ENCODE measurements around the gene ITGA3. TPM values are rescaled to one million over a fixed set of nuclear protein-coding genes. Genes with fewer than 3 reads are reported as not detected.

ITGA3 gene
- total RNA-seq, 2 donors from 2014 or later, result 16.6 to 21.7 TPM

DNA sequence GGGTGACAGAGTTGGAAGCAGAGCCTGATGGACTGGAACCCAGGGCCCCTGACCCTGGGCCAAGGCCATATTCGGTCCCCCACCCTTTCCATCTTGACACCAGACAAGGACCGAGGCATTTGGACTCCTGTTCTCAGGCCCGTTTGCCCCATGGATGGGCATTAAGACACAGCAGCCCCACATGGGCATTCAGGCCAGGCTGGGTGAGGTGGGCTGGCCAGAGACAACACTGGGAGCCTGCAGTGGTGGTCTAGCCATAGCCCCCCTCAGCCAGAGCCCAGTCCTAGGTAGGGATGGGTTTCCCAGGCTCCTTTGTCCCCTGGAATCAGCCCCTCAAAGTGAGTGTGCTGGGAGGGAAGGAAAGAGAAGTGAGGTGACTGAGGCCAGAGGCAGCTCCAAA lies 40.8 kb downstream of the ITGA3 start:
- TF ChIP-seq, protein P1, sequence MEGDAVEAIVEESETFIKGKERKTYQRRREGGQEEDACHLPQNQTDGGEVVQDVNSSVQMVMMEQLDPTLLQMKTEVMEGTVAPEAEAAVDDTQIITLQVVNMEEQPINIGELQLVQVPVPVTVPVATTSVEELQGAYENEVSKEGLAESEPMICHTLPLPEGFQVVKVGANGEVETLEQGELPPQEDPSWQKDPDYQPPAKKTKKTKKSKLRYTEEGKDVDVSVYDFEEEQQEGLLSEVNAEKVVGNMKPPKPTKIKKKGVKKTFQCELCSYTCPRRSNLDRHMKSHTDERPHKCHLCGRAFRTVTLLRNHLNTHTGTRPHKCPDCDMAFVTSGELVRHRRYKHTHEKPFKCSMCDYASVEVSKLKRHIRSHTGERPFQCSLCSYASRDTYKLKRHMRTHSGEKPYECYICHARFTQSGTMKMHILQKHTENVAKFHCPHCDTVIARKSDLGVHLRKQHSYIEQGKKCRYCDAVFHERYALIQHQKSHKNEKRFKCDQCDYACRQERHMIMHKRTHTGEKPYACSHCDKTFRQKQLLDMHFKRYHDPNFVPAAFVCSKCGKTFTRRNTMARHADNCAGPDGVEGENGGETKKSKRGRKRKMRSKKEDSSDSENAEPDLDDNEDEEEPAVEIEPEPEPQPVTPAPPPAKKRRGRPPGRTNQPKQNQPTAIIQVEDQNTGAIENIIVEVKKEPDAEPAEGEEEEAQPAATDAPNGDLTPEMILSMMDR (conservative IDR thresholded peaks at IDR 0.05), result no peak
- Histone ChIP-seq H3K9me3 (ENCODE audit: control insufficient read depth, low read length) (no peaks in the 10 kb centered on the region), H3K36me3 (ENCODE audit: control insufficient read depth, insufficient read depth, low read length) (peaks cover 8% of the 10 kb centered on the region), H3K27ac (ENCODE audit: low read depth, low read length) (no peak overlapping the region), H3K27me3 (ENCODE audit: control insufficient read depth, insufficient read depth, low read length, poor library complexity, severe bottlenecking) (no peaks in the 10 kb centered on the region), H3K4me1 (ENCODE audit: control insufficient read depth, insufficient read depth, low read length) (peaks cover 2% of the 10 kb centered on the region), H3K4me3 (ENCODE audit: low read length) (no peak overlapping the region), H3K9ac (ENCODE audit: extremely low read depth, low read length, poor library complexity, severe bottlenecking) (no peak overlapping the region)
- no peak overlapping the region for H3K4me3 Mint-ChIP-seq
- peaks cover 11% of the 10 kb centered on the region for H3K36me3 Mint-ChIP-seq (ENCODE audit: low read depth)
- no peak overlapping the region for H3K27ac Mint-ChIP-seq
- peaks cover 8% of the 10 kb centered on the region for H3K27me3 Mint-ChIP-seq (ENCODE audit: insufficient read depth)
- H3K4me1 Mint-ChIP-seq, result peaks cover 32% of the 10 kb centered on the region
- DNase-seq, result no peak
- H3K9me3 Mint-ChIP-seq, result no peaks in the 10 kb centered on the region
- 78 to 95% methylated on average over 1 to 3 of the region's 3 CpGs for WGBS, 2 experiments (ENCODE audit: insufficient coverage in 1 of 2, insufficient read length in 1 of 2)

- 50 to 74% methylated on average over 2 to 7 of the region's 7 CpGs for WGBS, 2 experiments (ENCODE audit: insufficient coverage in 1 of 2, insufficient read length in 1 of 2)
Measured at GRCh38 chr17:50097455-50097854, 41.5 kb downstream of the ITGA3 start.

DNA sequence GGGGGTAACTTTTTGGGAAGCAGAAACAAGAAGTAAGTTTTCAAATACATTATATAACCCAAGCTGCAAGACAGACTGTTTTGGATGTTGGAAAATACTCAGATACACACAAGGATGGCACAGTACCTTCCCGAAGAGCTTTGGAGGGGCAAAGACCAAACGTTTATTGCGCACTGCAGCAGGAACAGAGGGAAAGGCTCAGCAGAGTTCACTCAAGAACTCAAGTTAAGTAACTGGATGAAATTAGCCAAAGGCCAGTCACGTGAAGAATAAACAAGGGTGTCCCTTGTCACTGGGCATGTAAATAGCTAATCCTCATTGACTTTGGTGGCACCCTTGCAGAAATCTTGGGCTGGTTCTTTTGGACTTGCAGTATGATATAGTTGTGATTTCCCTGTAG lies 42.0 kb downstream of the ITGA3 start:
- H3K27ac Mint-ChIP-seq, result no peak overlapping the region
- H3K36me3 Mint-ChIP-seq (ENCODE audit: low read depth), result peaks cover 11% of the 10 kb centered on the region
- Histone ChIP-seq H3K27ac (ENCODE audit: low read depth, low read length) (no peak overlapping the region), H3K4me3 (ENCODE audit: low read length) (no peak overlapping the region), H3K36me3 (ENCODE audit: control insufficient read depth, insufficient read depth, low read length) (peaks cover 8% of the 10 kb centered on the region), H3K9ac (ENCODE audit: extremely low read depth, low read length, poor library complexity, severe bottlenecking) (no peak overlapping the region), H3K9me3 (ENCODE audit: control insufficient read depth, low read length) (no peaks in the 10 kb centered on the region), H3K27me3 (ENCODE audit: control insufficient read depth, insufficient read depth, low read length, poor library complexity, severe bottlenecking) (no peaks in the 10 kb centered on the region), H3K4me1 (ENCODE audit: control insufficient read depth, insufficient read depth, low read length) (peaks cover 7% of the 10 kb centered on the region)
- no peak for DNase-seq
- 92 to 96% methylated on average over 4 of the region's 4 CpGs for WGBS, 2 experiments (ENCODE audit: insufficient coverage in 1 of 2, insufficient read length in 1 of 2)
- no peaks in the 10 kb centered on the region for H3K9me3 Mint-ChIP-seq
- no peak overlapping the region for H3K4me3 Mint-ChIP-seq
- TF ChIP-seq, protein P1 (conservative IDR thresholded peaks at IDR 0.05), result no peak
- H3K27me3 Mint-ChIP-seq (ENCODE audit: insufficient read depth), result peaks cover under 1% of the 10 kb centered on the region
- H3K4me1 Mint-ChIP-seq, result peaks cover 37% of the 10 kb centered on the region

More at GRCh38 chr17:50097455-50097854, 41.5 kb downstream of the ITGA3 start:
- H3K9me3 ChIP-seq (ENCODE audit: control insufficient read depth, low read length), result no peaks in the 10 kb centered on the region
- TF ChIP-seq, protein P1 (conservative IDR thresholded peaks at IDR 0.05), result no peak
- Mint-ChIP-seq H3K4me3 (no peak overlapping the region), H3K27ac (no peak overlapping the region), H3K9me3 (no peaks in the 10 kb centered on the region), H3K36me3 (ENCODE audit: low read depth) (peaks cover 11% of the 10 kb centered on the region), H3K27me3 (ENCODE audit: insufficient read depth) (peaks cover 3% of the 10 kb centered on the region), H3K4me1 (peaks cover 37% of the 10 kb centered on the region)
- H3K9ac ChIP-seq (ENCODE audit: extremely low read depth, low read length, poor library complexity, severe bottlenecking), result no peak overlapping the region
- H3K4me3 ChIP-seq (ENCODE audit: low read length), result no peak overlapping the region
- DNase-seq, result no peak
- H3K27me3 ChIP-seq (ENCODE audit: control insufficient read depth, insufficient read depth, low read length, poor library complexity, severe bottlenecking), result no peaks in the 10 kb centered on the region
- peaks cover 8% of the 10 kb centered on the region for H3K36me3 ChIP-seq (ENCODE audit: control insufficient read depth, insufficient read depth, low read length)
- no peak overlapping the region for H3K27ac ChIP-seq (ENCODE audit: low read depth, low read length)
- H3K4me1 ChIP-seq (ENCODE audit: control insufficient read depth, insufficient read depth, low read length), result peaks cover 7% of the 10 kb centered on the region

All from endodermal cell (in vitro differentiated cells).